Ovary (tissue), 9 donors: ENCODE measurements around the gene TYSND1. TPM values are rescaled to one million over a fixed set of nuclear protein-coding genes. Genes with fewer than 3 reads are reported as not detected.

ENCODE experiments used
- DNase-seq, 5 donors: peaks; one replicate each; pipeline ENCODE4 v3.0.0-alpha.2; 2019 to 2020
- H3K27ac ChIP-seq, 2 donors: fragments of 200-600 bp; one replicate each; pipeline versions ENCODE4 v1.5.1 to v1.8.0; 2019 to 2022
- H3K27me3 ChIP-seq: fragments of 200-600 bp; one replicate; pipeline ENCODE4 v1.8.0; 2022
- H3K36me3 ChIP-seq: fragments of 200-600 bp; sonication (generic); one replicate; pipeline ENCODE4 v1.5.1; 2019
- H3K4me1 ChIP-seq: one replicate; pipeline ENCODE4 v1.8.1; 2013; ENCODE audit warnings: mild to moderate bottlenecking, moderate library complexity; ENCODE audit not compliant: insufficient read depth
- H3K4me3 ChIP-seq: fragments of 200-600 bp; sonication (generic); one replicate; pipeline ENCODE4 v1.5.1; 2017
- H3K9me3 ChIP-seq, 2 donors: fragments of 200-600 bp in 1 of 2; sonication (generic) in 1 of 2; one replicate each; pipeline versions ENCODE4 v1.5.1 to v1.8.1; 2013 to 2019; ENCODE audit warnings: mild to moderate bottlenecking in 1 of 2, moderate library complexity in 1 of 2
- CTCF ChIP-seq, 3 donors: fragments of 450-650 bp in 2 of 3; fragments of 200-600 bp in 1 of 3; IDR thresholded peaks; one replicate each; pipeline versions ENCODE4 v1.5.1 to v1.8.0; 2016 to 2022; ENCODE audit warnings: antibody characterized with exemption in 3 of 3, mild to moderate bottlenecking in 1 of 3
- EP300 ChIP-seq: sonication (generic); formaldehyde crosslinking; IDR thresholded peaks from one replicate; pipeline ENCODE4 v1.6.1; 2017; ENCODE audit warnings: antibody characterized with exemption
- POLR2A ChIP-seq: fragments of 450-650 bp; IDR thresholded peaks from one replicate; pipeline ENCODE4 v1.6.1; 2017; ENCODE audit warnings: antibody characterized with exemption, mild to moderate bottlenecking, moderate library complexity
- WGBS, 3 donors: extraction: QIAGEN DNeasy Blood & Tissue Kit in 1 of 3; methylation state at CpG; one replicate each; pipeline versions ENCODE4 v1.1.5 to v1.1.7; 2013 to 2017; 5-methylcytosine and 5-hydroxymethylcytosine counted together
- intact Hi-C, 4 donors: fragments of 100-400 bp; cut with DNase I; formaldehyde crosslinking; loops; one replicate each; pipeline versions ENCODE4 v1.11.0 to v1.15.1; 2022 to 2023
- polyA plus RNA-seq, 2 donors: library from polyadenylated mRNA; stranded (reverse); fragments of 200-250 nt in 1 of 2; fragments of 350-450 nt in 1 of 2; fragmentation: Illumina TruSeq in 1 of 2; extraction: RNeasy Lipid Tissue Mini Kit (QIAGEN cat#74804) in 1 of 2; gene quantifications; one replicate each; pipeline ENCODE4 v1.2.3, GENCODE V29; 2013 to 2014
- total RNA-seq, 7 donors: library from RNA; depleted of rRNA in 2 of 7; stranded (reverse); fragments of >200 nt in 2 of 7; fragmentation: NEBNext Ultra II Directional in 3 of 7; extraction: Animal tissue kit (Norgen Biotek cat#: 25700) in 3 of 7; gene quantifications; one replicate each; pipeline versions ENCODE4 v1.1.0 to v1.2.4, GENCODE V29; 2016 to 2023
- donor health status: DM: no; HTN: no; CAD: no; lungs with moderate emphysema.
- donor health status: DM: no; HTN: no; CAD: no.
- donor health status: Bipolar disorder and iron deficiency.
- donor health status: DM: yes; HTN: yes; CAD: no.
- donor health status: DM: no; HTN: no; CAD: no.
- donor health status: DM: yes; HTN: yes; CAD: no.

Gene TYSND1
- total and polyA plus RNA-seq, 9 donors: 3.5 to 12.4 (median 11.9) TPM

GRCh38 chr10:70167246-70167645 lies 20.7 kb upstream of the TYSND1 start:
- no peak overlapping the region for H3K4me3 ChIP-seq
- TF ChIP-seq CTCF (IDR thresholded peaks at IDR 0.05) (no peak), POLR2A (no peak), EP300 (no peak)
- H3K4me1 ChIP-seq: peaks cover 8% of the 10 kb centered on the region
- H3K27me3 ChIP-seq: no peaks in the 10 kb centered on the region
- WGBS, 3 donors: 60 to 76% (median 66%) methylated on average over 7 of the region's 7 CpGs
- no peaks in the 10 kb centered on the region for H3K9me3 ChIP-seq
- no peaks in the 10 kb centered on the region for H3K36me3 ChIP-seq
- H3K27ac ChIP-seq: no peak overlapping the region
- intact Hi-C loops: no loop called here
- no peak for DNase-seq

- WGBS, 3 donors: 65 to 73% (median 66%) methylated on average over 3 of the region's 3 CpGs
- Histone ChIP-seq H3K27ac (no peak overlapping the region), H3K4me3 (no peak overlapping the region), H3K36me3 (no peaks in the 10 kb centered on the region), H3K27me3 (no peaks in the 10 kb centered on the region), H3K9me3 (no peaks in the 10 kb centered on the region), H3K4me1 (peaks cover 8% of the 10 kb centered on the region)
- DNase-seq: no peak
- intact Hi-C loops: no loop called here
- TF ChIP-seq POLR2A: no peak
- TF ChIP-seq CTCF (IDR thresholded peaks at IDR 0.05): no peak
- no peak for TF ChIP-seq EP300
Measured at GRCh38 chr10:70166394-70166793, 19.9 kb upstream of the TYSND1 start.

GRCh38 chr10:70164163-70164562 lies 17.7 kb upstream of the TYSND1 start:
- H3K27me3 ChIP-seq: no peaks in the 10 kb centered on the region
- TF ChIP-seq POLR2A (no peak), EP300 (no peak), CTCF (IDR thresholded peaks at IDR 0.05) (no peak)
- intact Hi-C loops: no loop called here
- H3K9me3 ChIP-seq: no peaks in the 10 kb centered on the region
- peaks cover 6% of the 10 kb centered on the region for H3K4me1 ChIP-seq
- H3K4me3 ChIP-seq: no peak overlapping the region
- H3K27ac ChIP-seq: no peak overlapping the region
- no peak for DNase-seq
- 56 to 57% (median 56%) methylated on average over 3 of the region's 3 CpGs for WGBS, 3 donors
- no peaks in the 10 kb centered on the region for H3K36me3 ChIP-seq

GRCh38 chr10:70163448-70163847 lies 16.9 kb upstream of the TYSND1 start:
- WGBS, 3 donors: 93 to 98% (median 93%) methylated on average over 4 of the region's 4 CpGs
- Histone ChIP-seq H3K9me3 (no peaks in the 10 kb centered on the region), H3K36me3 (no peaks in the 10 kb centered on the region), H3K27me3 (no peaks in the 10 kb centered on the region), H3K4me3 (no peak overlapping the region), H3K4me1 (peaks cover 2% of the 10 kb centered on the region), H3K27ac (no peak overlapping the region)
- intact Hi-C loops: no loop called here
- DNase-seq: no peak
- TF ChIP-seq EP300 (no peak), CTCF (IDR thresholded peaks at IDR 0.05) (no peak), POLR2A (no peak)

GRCh38 chr10:70162892-70163201 lies 16.3 kb upstream of the TYSND1 start:
- Histone ChIP-seq H3K36me3 (no peaks in the 10 kb centered on the region), H3K27me3 (no peaks in the 10 kb centered on the region), H3K4me3 (no peak overlapping the region), H3K9me3 (no peaks in the 10 kb centered on the region), H3K27ac (no peak overlapping the region), H3K4me1 (peaks cover 2% of the 10 kb centered on the region)
- 62 to 69% (median 62%) methylated on average over 1 of the region's 1 CpG for WGBS, 3 donors
- DNase-seq: no peak
- no peak for TF ChIP-seq CTCF (IDR thresholded peaks at IDR 0.05)
- no peak for TF ChIP-seq EP300
- TF ChIP-seq POLR2A: no peak
- intact Hi-C loops: no loop called here
